AG04449 (cell line): ENCODE measurements around the gene MGLL.
A peak's percentile ranks its signal among the peaks of the same experiment; 100 is the strongest.

Experiments
- CTCF ChIA-PET: fragments of 350-600 bp; formaldehyde crosslinking; extraction: SDS; loops from one replicate; lab custom pipeline; 2021; ENCODE audit warnings: antibody characterized with exemption; lab: Yijun Ruan, JAX
- POLR2A ChIA-PET: fragments of 400-600, 350-600 bp; formaldehyde crosslinking; extraction: SDS; loops from one replicate; lab custom pipeline; 2020; ENCODE audit warnings: antibody characterized with exemption, inconsistent platforms; lab: Yijun Ruan, JAX
- DNase-seq: peaks from one replicate; pipeline ENCODE4 v3.0.0-alpha.2; 2010; ENCODE audit warnings: low read depth, low spot score
- H3K4me3 ChIP-seq: 2 replicates; pipeline ENCODE4 v1.5.1; 2011; ENCODE audit warnings: low read depth, mild to moderate bottlenecking, control low read depth, low read length
- CTCF ChIP-seq: IDR thresholded peaks from one replicate; pipeline ENCODE4 v1.5.1; 2011; ENCODE audit warnings: mild to moderate bottlenecking, moderate library complexity, low read length, control low read depth, inconsistent platforms; ENCODE audit not compliant: insufficient read depth; ENCODE audit errors: missing control alignments

Gene MGLL

GRCh38 chr3:127859730-127860129 lies 37.4 kb upstream of the MGLL start:
- no peak overlapping the region for H3K4me3 ChIP-seq
- TF ChIP-seq CTCF = no peak
- DNase-seq = no peak
- CTCF ChIA-PET = interaction anchor here (1.1 kb wide), 1 partner anchor 163 kb away, joined by 3 read pairs; no protein-coding TSS in a partner anchor
- POLR2A ChIA-PET = no interaction called here

- DNase-seq = no peak
- ChIA-PET POLR2A (no interaction called here), CTCF (interaction anchor here (1.1 kb wide), 2 partner anchors 10 to 162 kb away, joined by 3 read pairs; no protein-coding TSS in a partner anchor)
- TF ChIP-seq CTCF = no peak
- H3K4me3 ChIP-seq = no peak overlapping the region
These were observed 36.6 kb upstream of the MGLL start for GRCh38 chr3:127858937-127859336.

- no peak for TF ChIP-seq CTCF
- CTCF ChIA-PET = interaction anchor here (1.1 to 1.4 kb wide), 2 partner anchors 9 to 10 kb away, joined by 3 read pairs; no protein-coding TSS in a partner anchor
- POLR2A ChIA-PET = no interaction called here
- DNase-seq = no peak
- no peak overlapping the region for H3K4me3 ChIP-seq
These were observed 36.2 kb upstream of the MGLL start for GRCh38 chr3:127858521-127858920.

- ChIA-PET CTCF (interaction anchor here (0.9 to 1.4 kb wide), 4 partner anchors 10 to 169 kb away, joined by 3 to 4 read pairs (median 3); no protein-coding TSS in a partner anchor), POLR2A (no interaction called here)
- H3K4me3 ChIP-seq = no peak overlapping the region
- no peak for DNase-seq
- TF ChIP-seq CTCF = peak; percentile 19
These were observed 35.0 kb upstream of the MGLL start for GRCh38 chr3:127857333-127857732.

GRCh38 chr3:127856801-127857200 lies 34.5 kb upstream of the MGLL start:
- ChIA-PET CTCF (interaction anchor here (0.9 to 1.2 kb wide), 3 partner anchors 166 to 168 kb away, joined by 3 to 6 read pairs (median 4); no protein-coding TSS in a partner anchor), POLR2A (no interaction called here)
- H3K4me3 ChIP-seq = no peak overlapping the region
- no peak for TF ChIP-seq CTCF
- DNase-seq = no peak

- CTCF ChIA-PET = interaction anchor here (0.8 to 1.6 kb wide), 2 partner anchors 10 to 23 kb away, joined by 3 to 5 read pairs; no protein-coding TSS in a partner anchor
- H3K4me3 ChIP-seq = no peak overlapping the region
- POLR2A ChIA-PET = no interaction called here
- TF ChIP-seq CTCF = no peak
- DNase-seq = no peak
These were observed 32.9 kb upstream of the MGLL start for GRCh38 chr3:127855246-127855645.
